ENCODE results near the gene SH2D4B.
"Not testable (repeated sequence)": the region's sequence is repeated elsewhere in the genome, so short reads cannot be mapped to it uniquely, and the experiment has no call there.

SH2D4B gene

DNA sequence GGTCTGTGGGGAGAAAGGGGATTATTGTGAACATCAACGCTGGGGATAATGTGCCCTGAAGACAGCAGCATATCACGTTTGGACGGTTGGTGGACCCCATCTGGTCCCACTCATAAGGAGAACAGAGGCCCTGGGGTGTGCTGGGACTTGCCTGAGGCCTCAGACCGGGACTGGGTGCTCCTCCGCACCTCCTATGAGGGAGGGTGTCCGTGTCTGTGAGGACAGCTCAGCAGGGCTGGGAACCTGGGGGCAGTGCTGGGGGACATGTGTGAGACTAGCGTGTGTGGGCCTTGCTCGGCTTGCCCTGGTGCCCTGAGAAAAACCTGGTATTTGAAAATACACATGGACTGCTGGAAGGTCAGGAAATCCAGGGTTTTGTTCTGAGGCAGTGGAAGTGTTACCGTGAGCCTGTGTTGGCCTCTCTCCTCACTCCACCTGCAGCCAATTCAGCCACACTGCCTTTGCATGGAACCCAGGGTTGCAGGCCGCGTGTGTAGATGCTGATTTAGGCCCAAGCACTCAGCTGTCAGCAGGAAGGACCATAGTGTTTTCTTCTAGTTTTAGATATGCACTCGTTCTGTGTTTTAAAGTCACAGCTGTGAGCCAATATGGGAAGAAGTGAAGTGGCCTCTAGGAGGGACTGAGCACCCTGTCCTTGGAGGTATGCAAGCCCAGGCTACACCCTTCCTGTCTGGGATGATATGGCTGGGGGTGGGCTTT is 13.4 kb upstream of the SH2D4B start:
- DNase-seq (ENCODE audit: low spot score), result no peak

DNA sequence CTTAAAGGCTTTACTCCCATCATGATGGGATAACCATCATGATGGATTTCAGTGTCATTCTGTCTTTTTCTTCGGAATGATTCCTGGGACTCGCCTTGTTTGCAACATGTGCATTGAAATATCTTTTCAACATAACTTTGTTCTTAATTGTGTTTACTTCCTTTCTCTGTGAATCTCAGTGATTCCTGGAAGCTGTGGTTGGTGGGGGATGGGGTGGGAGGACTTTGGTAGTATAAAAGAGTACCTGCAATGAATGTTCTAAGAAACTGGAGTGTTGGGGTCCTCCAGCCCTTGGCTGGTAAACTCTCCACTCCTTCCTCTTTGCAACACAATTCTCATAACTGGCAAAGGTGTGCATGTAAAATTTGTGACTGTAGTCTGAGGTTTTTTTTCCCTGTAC is 11.5 kb upstream of the SH2D4B start:
- no peak for DNase-seq (ENCODE audit: low spot score)

DNA sequence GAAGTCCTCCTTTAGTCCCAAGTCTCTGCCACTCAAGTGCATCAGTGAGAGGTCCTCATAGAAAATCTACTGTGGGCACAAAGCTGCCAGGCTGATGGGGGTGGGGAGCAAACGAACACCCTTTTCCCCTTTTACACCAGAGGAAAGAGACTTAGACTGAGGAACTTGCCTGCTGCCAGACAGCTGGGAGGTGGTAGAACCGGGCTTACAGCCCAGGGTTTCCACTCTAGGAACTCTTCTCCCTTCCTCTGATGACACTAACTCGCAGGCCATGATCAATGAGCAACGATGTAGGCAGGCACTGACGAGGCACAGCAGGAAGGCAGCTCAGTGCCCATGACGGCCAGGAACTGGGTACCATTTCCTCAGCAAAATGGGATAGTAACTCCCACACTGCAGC is 11.0 kb upstream of the SH2D4B start:
- DNase-seq (ENCODE audit: low spot score), result no peak

DNA sequence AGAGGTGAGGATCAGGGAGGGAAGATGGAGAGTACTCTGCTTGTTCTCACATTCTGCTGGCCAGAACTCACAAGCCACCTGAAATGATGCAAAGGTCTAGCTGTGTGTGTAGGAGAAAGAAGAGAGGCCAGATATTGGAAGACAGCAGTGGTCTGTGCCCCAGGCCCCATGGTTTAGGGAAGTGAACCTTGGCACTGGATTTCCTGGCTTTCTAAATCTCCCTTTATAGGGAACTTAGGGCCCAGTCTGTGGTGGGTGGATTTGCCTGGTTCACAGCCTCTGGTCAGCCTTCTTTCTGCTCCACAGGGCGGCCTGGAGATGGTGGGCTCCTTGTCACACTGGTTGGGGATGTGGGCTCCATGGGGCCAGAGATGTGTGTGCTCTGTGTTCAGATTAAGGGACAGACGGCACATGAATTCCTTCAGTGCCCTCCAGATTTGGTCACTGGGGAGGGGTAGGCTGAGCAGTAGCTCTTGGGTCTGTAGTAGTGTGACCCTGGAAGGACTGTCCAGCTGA is 9.5 kb upstream of the SH2D4B start:
- DNase-seq (ENCODE audit: low spot score), result no peak

DNA sequence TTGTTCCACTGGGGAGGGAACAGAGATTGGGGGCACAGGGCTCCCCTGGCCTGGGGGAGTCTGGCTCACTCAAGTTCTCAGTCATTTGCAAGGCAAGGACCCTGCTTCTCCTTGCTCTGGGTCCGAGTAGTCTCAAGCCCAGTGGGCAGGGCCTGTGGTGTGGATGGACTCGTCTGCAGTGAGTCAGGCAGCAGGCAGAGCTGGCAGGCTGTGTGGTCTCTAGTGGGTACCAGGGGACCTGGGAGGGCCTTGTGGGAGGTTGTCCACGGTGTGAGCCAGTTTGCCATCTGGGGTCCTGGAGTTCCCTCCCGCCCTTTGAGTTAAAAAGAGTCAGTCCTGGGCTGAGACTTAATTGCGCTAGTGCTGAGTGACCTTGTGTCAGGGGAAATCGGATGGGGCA is 8.8 kb upstream of the SH2D4B start:
- no peak for DNase-seq (ENCODE audit: low spot score)

DNA sequence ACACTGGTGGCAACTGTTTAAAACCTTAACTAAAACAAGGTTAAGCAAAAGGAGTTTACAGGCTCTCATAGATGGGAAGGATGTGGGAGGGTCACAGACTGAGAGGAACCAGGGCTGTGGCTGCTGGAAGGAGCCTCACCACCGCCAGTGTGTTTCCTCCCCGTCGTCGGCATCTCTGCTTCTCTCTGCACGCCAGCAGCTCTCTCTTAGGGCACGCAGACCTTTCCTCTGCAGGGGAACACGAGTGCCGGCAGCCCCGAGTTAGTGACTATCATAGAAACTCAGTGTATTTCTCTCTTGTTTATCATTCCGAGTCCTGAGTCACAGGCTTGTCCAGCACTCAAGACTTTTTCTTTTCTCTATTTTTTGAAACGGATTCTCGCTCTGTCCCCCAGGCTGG is 8.1 kb upstream of the SH2D4B start:
- DNase-seq (ENCODE audit: low spot score), result no peak

DNA sequence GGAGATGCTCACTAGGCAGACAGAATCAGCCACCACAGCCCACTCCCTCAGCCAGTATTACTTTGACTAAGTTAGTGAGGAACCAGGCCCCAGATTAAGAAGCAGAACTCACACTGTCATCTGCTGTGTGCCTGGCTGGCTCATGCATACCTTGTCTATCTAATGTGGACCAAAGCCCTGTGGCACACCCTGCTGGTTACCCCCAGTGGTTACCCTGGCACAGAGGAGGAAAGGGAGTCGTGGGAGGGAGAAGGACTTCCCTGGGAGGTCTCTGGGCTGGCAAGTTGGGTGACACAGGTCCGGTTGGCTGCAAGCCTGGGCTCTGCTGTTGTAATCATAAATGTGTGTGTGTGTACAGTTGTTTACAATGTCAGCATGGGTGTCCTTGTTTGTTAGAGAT is 7.5 kb upstream of the SH2D4B start:
- no peak for DNase-seq (ENCODE audit: low spot score)

DNA sequence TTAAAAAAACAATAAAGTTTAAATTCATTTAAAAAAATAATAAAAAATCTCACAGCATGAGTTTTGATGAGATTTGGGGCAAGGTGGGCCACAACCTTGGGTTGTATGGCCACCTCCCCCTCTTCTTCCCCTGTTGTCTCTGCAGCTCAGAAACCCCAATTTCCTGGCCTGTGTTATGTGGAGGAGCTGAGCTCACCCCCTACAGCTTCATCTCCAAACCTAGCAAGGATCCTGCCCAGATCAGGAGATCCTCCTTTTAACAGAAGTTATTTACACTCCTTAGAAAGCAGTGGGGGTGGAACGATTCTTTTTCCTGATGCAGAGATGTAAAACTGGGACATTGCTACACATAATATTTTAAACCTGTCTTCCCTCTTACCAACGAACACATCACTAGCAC is 6.9 kb upstream of the SH2D4B start:
- no peak for DNase-seq (ENCODE audit: low spot score)

DNA sequence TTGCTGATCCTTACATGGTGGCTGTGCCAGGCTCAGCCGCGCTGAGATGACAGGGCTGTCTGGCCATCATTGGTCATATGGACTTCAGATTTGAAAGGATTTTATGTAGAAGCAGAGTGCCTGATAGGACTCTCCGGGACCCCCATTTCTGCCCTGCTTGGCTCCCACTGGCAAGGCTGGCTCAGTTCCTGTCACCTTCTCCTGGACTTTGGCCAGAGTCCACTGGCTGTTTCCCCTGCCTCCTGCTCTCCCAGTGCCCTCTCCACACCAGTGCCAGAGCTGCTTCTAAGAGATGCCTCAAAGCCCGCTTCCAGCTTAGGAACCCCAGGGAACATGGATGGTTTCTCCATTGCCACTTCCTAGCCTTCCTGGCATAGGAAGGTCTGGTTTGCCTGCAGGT is 5.1 kb upstream of the SH2D4B start:
- DNase-seq (ENCODE audit: low spot score), result no peak

DNA sequence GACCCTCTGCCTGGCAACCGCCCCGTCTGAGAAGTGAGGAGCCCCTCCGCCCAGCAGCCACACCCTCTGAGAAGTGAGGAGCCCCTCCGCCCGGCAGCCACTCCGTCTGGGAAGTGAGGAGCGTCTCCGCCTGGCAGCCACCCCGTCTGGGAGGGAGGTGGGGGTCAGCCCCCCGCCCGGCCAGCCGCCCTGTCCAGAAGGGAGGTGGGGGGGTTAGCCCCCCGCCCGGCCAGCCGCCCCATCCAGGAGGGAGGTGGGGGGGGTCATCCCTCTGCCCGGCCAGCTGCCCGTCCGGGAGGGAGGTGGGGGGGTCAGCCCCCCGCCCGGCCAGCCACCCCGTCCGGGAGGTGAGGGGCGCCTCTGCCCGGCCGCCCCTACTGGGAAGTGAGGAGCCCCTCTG is 3.6 kb upstream of the SH2D4B start:
- not testable (repeated sequence) for DNase-seq (ENCODE audit: low spot score)

DNA sequence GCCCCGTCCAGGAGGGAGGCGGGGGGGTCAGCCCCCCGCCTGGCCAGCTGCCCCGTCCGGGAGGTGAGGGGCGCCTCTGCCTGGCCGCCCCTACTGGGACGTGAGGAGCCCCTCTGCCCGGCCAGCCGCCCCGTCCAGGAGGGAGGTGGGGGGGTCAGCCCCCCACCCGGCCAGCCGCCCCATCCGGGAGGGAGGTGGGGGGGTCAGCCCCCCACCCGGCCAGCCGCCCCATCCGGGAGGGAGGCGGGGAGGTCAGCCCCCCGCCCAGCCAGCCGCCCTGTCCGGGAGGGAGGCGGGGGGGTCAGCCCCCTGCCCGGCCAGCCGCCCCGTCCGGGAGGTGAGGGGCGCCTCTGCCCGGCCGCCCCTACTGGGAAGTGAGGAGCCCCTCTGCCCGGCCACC is 3.1 kb upstream of the SH2D4B start:
- not testable (repeated sequence) for DNase-seq (ENCODE audit: low spot score)

DNA sequence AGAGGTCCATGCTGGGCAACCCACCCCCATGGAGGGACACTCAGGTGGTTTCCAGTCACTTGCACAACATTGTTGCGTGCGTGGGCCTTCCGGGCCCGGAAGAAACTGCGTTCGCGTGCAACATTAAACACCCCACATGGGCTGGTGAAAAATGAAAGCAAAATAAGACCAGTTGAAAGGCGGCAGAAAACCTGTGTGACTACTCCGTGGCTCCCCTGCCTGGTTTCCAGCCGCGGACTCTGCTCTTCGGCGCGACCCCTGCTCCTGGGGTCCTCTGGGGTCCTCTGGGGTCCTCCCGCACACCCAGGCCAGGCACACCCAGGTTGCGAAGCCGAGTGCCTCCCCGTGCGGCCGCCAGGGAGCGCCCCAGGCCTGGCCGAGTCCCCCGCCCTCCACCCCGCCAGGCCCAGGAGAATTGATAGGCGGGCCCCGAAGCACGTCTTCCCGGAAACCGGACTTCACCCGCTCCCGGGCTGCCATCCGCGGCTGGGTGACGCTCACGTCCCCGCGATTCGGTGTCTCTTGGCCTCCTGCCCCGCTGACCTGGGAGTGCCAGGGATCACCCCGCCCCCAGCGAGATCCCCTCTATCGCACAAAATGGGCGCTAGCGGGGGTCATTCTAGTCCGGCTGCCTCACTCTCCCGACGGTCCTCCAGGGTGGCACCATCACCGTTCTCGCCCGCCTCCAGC is 1.9 kb upstream of the SH2D4B start:
- no peak for DNase-seq (ENCODE audit: low spot score)

DNA sequence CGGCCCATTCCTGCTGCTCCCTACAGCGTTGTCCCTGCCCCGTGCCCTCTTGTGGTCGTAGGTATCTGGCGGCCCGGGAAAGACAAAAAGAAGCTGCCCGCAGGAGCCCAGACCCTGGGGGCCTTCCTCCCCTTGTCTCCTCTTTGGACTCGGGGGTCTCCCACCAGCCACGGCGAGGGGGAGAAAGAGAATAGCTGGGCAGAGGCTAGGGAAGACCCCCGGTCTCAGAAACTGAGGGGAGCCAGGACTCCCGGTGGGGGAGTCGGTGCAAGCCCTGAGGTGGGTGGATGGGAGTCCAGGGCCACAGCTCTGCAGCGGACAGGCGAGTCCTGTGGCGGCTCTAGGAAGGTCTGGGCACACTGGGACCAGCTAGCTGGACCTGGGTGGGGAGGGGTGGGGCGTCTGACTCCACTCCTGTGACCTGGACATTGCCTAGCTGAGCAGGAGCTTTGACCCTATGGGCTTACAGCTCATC is 1.3 kb upstream of the SH2D4B start:
- DNase-seq (ENCODE audit: low spot score), result no peak

DNA sequence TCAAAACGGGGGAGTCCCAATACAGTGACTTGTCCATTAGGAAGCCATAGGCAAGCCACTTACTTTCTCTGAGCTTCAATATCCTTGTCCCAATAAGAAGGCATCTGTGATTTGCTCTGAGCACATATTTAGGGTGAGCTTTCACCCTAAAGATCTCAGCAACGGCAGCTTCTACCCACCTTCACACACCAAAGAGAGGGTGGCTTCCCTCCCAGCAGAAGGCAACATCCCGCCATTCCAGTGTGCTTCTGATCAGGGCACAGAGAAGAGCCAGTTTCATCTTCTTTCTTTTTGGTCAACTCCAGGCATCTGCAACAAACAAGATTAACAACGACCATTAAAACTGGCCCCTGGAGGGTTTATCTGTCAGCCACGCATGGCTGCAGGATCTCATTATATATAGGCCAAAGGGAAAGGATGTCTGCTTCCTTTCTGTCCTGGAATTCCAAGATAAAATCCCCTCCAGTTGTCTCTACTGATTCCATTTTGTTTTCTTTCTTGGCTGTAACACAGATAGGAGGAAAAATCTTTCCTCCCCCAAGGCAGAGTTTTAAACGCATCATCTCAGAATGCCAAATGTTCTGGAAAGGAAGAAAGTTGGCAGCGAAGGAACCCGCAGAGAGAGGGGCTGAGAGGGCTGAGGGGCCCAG is 491 bp upstream of the SH2D4B start:
- DNase-seq (ENCODE audit: low spot score), result no peak

DNA sequence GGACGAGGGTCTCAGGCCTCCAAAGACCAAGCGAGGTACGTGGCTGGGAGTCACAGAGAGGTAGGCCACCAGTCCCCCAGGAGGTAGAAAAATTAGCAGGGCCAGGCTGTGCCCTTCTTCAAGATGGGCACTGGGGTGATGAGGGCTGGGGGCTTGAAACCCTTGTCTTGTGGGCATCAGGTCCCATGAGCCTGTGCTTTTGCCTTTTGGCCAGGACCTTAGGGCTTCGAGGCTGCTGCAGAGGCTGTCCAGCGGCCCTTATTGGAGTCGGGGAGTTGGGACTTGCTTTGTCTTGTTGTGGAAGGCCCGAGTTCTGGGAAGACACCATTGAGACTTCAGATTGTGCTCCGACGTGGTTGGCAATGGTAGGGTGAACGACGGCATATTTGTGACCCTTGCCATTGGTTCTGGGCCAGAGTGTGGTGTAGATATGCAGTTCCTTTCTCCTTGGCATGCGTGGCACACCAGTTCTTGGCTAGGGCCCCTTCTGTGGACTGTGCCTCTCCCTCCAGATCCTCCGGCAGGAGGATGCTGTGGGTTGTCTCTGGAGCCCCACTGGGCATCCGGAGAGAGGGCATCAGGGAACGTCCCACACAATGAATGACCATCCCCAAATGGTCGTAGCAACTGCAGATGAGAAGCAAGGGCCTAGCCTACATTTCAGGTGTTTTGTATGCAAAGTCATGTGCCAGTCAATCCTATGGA is 931 bp downstream of the SH2D4B start:
- no peak for DNase-seq (ENCODE audit: low spot score)

DNA sequence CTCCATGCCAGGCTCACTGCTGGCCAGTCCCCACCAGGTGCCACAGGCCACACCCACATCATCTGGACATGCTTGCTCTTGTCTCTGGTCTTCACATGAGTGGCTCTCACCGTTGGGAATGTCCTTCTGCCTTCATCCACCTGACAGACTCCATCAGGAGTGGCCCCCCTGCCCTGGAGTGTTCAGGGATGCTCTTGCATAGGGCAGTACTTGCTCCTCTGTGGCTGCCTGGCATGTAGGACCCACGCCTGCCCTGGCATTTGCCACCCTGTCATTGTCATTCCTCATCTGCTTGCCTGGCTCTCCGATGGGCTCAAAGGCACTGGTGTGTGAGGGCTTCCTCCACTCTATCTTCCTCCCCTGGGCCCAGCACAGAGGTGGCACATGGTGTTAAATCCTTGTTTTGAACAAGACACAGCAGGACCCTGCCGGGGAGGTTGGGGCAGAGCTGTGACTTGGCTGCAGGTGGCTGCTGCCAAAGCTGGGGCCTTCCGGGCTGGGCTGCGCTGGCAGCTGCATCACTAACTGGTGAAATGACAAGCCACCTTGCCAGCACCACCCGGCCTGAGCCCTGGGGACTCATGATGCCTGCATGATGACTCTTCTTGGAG is 1.8 kb downstream of the SH2D4B start:
- no peak for DNase-seq (ENCODE audit: low spot score)

DNA sequence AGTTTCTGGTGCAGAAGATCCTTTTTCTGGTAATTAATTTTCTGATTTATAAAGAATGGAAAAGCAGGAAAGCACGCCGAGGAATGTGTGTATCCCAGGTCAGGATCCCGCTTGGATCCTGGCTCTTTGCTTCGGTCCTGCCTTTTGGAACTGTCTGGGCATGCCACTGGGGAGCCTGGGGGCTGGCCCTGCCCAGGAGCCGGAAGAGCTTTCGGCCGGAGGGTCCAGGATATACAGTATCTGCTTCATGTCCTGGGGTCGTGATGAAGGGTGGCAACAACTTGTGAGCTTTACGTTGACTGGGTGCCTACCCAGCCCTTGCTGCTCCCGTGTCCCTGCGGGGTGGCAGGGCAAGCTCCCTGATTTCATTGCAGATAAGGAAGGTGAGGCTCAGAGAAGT is 2.4 kb downstream of the SH2D4B start:
- no peak for DNase-seq (ENCODE audit: low spot score)

DNA sequence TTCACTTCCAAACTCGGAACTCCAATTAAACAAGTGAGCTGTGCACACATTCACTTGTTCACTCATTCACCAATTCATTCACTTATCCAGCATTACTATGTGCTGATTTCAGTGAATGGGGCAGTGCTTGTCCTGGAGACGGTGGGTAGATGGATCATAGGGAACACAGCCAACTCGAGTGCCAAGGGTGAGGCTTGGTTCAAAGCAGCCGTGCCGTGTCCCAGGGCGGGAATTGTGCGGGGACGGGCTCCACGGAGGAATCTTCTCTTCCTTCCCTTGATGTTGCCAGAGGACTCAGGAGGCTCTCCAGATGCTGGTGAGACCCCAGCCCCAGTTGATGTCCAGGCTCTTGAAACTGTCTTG is 2.9 kb downstream of the SH2D4B start:
- no peak for DNase-seq (ENCODE audit: low spot score)

DNA sequence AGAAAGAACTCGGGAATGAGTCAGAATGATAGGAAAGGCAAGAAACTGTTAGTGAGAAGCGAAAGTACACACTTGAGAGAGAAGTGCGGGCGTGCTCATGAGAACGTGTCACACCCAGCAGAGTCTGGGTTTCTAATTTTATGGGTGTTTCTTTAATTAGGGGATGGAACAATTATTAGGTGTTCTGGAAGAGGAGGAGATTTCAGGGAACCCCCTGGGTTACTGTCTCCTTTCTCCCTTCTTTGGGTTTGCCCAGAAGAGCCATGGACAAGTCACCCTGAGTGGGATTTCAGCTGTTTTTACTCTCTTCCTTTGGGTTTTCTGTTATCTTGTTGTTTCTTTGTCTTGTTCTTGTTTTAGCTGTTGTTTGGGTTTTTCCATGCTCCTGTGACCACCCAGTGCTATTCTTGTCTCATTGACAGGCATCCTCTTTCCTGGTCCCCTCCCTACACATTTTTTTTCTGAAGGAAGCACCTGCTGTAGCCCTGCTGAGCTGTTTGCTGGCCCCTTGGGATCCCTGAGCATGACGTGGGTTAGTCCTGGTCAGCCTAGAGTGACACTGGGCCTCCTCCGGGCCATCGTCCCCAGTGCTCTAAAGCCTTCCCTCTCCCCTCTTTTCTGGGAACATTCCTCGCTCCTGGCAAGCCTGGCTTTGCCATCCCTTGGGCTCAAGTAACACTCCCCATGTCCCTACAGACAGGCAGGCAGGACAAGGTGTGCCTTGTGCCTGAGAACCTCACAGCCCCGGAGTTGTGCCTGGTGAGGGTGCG is 3.5 kb downstream of the SH2D4B start:
- DNase-seq (ENCODE audit: low spot score), result no peak

DNA sequence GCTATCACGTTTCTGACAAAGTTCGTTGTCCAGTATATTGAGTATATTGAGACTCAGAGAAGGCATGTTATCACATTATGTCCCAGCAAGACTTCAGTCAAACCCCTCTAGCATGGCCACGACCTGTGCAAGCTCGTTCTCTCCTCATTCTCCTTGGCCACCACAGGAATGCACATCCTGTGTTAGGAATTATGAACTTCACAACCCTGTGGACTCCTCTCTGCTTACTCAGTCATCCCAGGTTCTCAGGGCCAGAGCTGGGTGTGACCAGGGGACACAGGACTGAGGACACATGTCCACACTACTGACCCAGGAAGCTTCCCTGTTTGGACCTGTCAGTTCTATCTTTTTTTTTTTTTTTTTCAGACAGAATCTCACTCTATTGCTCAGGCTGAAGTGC is 4.4 kb downstream of the SH2D4B start:
- DNase-seq (ENCODE audit: low spot score), result no peak

DNA sequence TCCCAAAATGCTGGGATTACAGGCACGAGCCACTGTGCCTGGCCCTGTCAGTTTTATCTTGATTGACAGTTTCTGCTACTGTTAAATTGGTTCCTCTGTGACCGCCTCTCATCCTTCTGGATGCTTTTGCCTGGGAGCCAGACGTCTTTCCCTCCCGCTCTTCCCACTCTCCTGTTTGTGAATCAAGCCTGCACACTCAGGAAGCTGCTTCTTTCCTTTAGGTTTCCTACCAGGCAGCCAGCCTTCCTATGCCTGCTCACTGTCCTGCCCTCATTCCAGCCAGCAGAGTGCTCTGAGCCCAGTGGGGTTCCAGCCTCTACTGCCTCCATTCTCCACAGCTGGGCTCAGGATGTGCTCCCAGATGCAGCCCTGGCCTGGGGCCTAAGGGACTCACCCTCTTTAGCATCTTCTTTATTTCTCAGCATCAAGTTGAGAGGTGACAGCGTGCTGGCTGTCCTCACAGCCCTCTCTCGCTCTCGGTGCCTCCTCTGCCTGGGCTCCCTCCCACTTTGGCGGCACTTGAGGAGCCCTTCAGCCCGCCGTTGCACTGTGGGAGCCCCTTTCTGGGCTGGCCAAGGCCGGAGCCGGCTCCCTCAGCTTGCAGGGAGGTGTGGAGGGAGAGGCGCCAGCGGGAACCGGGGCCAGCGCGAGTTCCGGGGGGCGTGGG is 5.1 kb downstream of the SH2D4B start:
- no peak for DNase-seq (ENCODE audit: low spot score)

Data from HuH-7.5 (cell line).